ENCODE data around the gene TOM1L2.

The TOM1L2 gene

GRCh38 chr17:17830269-17830567 is 142.0 kb downstream of the TOM1L2 start:
- DNase-seq = no peak

DNA sequence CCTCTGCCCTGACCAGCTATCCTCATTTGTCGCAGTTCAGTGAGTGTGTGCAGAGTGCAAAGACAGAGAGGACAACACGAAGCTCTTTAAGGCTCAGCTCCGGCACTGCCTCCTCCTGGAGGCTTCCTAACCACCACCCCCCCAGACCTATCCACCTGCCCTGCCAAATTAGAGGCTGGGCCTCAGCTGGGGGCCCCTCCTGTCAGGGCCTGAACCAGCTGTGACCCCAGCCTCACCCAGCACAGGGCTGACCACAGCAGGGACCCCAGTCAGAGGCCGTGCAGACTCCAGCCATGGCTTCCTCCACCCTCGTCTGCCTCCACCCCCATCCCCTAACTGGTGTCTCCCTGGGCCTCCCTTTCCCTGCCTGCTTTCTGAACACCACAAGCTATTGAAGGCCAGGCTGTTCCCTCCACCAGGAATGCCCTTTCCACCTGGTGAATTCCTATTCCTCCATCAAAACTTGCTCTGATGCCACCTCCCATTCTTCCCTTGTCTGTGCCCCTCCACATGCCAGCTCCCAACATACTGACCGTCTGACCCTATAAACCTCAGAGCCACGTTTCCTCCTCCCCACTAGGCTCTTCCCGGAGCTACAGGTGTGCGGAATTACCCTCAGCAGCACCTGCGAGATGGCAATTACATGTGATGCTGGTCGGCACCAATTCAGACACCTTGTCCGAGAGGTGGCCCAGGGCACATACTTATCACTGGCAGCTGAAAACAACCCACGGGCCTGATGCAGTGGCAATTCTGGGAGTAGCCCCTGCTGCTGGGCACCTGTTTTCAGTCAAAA is 144.2 kb downstream of the TOM1L2 start:
- DNase-seq = no peak

DNA sequence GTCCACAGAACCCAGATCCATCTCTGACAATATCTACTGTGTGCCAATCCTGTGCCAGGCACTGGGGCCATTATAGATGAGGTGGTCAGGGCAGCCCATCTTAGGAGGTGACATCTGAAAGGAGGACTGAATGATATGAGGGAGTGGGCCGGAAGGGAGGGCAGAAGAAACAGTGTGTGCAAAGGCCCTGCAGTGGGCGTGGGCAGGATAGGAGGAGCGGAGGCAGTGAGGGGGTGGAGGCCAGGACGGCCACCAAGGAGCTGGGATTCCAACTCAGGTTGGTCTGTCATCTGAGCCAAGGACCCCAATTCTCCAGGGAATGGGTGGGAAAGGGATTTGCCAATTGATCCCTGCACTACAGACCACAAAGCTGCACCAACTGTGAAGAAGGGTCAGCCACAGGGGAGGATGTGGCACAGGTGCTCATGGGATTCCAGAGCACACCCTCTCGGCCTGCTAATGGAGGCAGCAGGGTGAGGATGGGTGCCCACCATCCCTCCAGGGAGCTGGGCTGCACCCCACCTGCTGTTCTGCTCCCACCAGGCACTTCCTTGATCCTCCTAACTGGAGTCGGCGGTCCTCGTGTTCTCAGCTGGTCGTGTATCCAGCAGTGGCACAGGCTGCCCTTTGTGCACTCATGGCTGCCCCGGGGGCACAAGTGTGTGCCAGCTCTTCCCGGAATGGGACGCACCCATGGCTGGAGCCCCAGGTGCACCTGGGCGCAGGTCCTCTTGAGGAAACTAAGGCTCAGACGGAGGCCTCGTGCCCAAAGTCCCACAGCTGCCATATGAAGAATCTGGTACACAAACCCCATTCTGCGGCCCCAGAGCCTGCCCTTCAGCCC is 145.0 kb downstream of the TOM1L2 start:
- DNase-seq = no peak

DNA sequence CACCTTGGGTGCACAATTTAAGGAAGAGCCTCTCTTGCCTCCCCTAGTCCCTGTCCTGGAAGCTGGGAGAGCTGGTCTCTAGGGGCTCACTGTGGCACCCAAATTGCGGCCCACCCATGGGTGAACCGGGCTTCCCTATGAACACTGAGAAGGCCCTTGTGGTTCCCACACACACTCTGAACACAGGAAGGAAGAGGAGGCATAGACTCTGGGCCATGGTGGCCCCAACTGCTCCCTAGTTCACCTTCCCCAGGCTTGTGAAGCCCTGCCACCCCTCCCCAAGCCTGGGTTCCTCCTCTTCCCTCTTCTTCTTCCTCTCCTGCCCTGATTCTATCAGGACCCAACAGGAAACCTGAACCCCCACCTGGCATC is 145.9 kb downstream of the TOM1L2 start:
- DNase-seq = peak; percentile 24

DNA sequence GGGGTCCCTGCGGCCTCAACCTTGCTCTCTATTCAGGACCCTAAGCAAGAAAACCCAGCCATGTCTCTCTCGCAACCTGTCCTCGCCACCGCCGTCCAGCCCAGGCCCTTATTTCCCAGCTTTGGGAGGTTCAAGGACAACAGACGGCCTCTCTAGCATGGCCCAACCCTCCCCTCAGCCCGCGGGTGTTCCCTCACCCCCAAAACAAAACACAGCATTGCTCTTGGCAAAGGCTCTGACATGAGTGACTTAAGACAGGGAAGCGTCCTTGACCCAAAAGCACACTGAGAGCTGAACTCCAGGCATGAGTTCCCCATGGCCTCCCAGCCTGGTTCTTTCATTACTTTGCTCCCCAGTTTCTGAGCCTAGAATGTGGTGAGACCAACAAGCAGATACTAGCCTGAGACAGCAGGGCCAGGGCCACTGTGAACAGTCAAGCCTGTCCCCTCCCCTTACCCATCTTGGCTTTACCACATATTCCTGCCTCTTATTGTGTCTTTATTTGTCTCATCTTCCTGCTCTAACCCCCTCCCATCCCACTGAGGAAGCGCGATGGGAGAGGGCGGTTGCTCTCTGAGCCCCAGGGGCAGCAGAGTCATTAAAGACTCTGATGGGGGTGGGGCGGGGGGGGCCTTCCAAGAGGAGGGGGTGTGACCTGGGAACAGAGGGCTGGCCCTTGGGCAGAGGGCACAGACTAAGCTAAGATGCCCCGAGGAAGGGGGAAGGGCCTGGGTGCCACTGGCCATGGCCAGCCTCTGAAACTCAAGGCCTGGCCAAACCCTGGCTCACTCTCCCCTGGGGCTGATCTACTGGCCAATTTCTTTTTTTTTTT is 147.2 kb downstream of the TOM1L2 start:
- no peak for DNase-seq

GRCh38 chr17:17824119-17824782 is 147.9 kb downstream of the TOM1L2 start:
- DNase-seq = peak; percentile 22

DNA sequence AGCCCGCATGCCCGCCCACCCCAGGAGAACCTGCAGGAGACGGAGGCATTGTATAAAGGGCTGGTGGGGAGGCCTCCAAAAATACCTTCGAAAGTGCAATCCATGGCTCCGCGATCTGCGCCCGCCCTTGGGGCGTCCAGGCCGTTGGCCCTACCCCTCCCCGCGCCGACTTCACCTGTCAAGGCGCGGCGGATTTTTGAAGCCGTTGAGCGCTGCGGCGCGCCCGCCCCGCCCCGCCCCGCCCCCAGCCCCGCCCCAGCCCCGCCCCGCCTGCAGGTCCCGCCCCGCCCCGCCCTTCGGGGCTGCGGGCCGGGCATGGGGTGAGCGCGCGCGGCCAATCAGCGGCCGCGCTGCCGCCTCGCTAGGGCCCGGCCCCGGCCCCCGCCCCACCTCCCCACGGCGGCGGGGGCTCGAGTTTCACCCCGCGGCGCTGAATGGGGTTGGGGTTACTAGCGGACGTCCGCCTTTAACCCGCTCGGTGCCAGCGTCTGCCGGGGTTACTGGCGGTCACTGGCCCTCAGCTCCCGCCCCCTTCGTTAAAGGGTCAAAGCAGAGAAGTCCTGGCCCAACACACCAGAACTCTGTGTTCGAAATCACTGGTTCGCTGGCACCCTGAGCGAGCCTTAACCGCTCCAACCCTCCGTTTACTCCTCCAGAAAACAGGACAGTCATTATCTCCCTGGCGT is 148.6 kb downstream of the TOM1L2 start:
- peak; percentile 83 for DNase-seq

GRCh38 chr17:17822616-17823015 is 149.6 kb downstream of the TOM1L2 start:
- peak; percentile 20 for DNase-seq

DNA sequence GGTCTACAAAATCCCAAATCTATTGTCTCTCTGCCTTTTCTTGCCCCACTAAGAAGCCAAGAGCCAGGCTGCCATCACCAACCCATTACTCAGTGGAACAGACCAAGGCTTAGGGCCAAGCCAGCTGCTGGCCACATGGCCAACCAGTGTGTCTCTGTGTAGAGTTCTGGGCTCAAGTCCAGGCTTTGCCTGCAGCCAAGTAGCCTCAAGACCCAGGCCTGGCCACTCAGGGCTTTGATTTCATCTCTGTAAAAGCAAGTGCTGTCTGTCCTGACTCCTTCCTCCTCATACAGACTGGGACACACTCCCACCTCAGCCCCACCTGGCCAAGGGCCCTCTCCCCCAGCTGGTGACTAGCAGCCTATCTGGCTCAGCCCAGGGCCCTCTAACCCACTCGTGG is 150.0 kb downstream of the TOM1L2 start:
- no peak for DNase-seq

- DNase-seq = no peak
Observed at GRCh38 chr17:17820463-17821158, 151.6 kb downstream of the TOM1L2 start.

DNA sequence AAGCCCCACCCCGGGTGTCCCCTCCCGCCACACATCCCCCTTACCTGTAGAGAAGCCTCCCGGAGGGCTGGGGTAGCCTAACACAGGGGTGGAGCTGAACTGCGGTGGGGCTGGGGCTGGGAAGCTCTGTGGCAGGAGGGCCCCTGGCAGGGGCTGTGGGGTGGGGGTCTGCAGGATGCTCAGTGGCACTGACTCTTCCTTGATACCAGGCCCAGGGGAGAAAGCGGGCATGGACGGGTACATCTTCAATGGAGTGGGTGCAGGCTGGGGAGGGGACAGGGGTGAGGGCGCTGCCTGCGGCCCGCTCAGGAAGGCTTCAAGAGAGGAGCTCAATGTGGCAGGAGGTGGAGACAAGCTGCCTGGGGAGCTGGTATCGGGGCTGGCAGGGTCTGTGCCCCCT is 152.2 kb downstream of the TOM1L2 start:
- DNase-seq = no peak

DNA sequence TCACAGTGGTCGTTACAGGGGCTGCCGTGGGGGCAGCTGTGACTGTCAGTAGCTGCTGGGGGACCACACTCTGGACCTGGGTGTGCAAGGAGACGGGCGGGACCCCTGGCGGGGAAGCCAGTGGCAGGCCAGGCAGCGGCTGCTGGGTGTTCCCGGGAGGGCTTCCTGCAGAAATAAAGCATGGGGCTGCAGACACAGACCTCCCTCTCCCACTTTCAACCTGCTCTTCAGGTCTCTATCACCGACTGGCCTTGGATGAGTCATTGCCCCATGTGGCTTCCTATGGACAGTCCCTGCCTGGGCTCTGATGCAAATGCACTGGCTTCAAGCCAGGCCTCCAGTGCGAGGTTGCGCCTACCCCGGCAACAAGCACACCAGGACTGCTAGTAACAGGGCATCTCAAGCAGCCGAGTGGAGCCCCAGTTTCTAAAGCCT is 152.6 kb downstream of the TOM1L2 start:
- DNase-seq = peak; percentile 70

- no peak for DNase-seq
Observed at GRCh38 chr17:17819111-17819510, 153.1 kb downstream of the TOM1L2 start.

DNA sequence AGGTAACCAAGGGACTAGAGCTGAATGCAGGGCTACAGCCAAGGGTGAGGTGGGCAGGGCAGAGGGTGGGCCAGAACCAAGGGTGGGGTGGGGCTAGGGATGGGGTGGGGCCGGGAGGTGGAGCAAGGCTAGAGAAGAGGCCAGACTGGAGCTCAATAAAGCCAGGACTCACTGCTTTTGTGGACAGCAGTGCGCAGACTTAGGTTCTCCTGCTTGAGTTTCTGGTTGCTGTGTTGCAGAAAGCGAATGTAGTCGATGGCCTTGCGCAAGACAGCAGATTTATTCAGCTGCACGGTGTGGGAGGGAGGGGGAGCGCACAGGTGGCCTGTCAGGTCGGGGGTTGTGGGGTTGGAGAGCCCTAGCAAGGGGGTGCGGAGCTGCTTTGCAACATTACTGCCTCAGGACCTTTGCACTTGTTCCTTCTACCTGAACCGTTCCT is 154.1 kb downstream of the TOM1L2 start:
- DNase-seq = no peak

DNA sequence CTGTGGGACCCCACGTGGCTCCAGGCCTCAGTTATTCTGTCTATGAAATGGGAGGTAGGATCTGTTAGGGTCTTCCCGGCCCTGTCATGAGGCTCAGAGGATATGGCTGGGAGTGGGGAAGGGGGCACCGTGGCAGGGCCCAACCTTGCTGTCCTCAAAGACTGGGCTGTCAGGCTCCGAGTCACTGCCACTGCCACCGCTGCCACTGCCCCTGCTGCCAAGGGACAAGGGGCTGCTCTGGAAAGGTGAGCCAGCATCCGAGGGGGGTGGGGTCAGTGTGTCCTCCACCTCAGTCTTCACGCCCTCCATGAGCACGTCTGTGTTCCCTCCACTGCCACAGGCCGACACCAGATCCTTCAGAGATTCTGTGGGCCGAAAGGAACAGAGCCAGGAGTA is 154.7 kb downstream of the TOM1L2 start:
- no peak for DNase-seq

- no peak for DNase-seq
Observed at GRCh38 chr17:17816831-17817551, 155.2 kb downstream of the TOM1L2 start.

DNA sequence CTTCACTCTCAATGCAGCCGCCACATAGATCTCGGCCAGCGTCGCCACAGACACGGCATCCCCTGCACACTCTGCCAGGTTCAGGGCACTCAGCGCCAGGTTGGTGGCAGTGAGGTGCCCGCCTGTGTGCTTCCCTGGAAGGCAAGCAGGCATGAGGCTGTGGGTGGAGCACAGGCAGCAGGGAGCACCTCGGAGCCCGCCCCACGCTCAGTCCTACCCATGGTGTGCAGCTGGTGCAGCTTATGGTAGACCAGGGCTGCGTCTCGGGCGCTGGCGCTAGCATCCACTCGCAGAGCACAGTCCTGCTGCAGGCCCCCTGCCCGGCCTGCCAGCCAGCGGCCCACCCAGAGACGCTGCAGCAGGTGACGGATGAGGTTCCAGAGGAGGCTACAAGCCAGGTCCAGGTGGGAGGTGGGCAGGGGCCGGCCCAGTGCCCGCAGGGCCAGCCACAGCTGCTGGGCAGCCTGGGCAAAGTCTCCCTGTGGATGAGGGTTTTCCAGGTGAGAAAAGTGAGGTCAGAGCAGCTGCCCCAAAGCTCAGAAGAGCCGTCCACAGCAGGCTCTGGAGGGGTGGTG is 155.9 kb downstream of the TOM1L2 start:
- no peak for DNase-seq

GRCh38 chr17:17815436-17816200 is 156.6 kb downstream of the TOM1L2 start:
- DNase-seq = no peak

GRCh38 chr17:17815062-17815406 is 157.2 kb downstream of the TOM1L2 start:
- no peak for DNase-seq

All from CD4-positive, alpha-beta T cell treated with Interleukin-17A for 4 hours (primary cell).